GM18508 (cell line): ENCODE results near the gene CD82.

Source experiments
- ATAC-seq: cut with Tn5 transposase; IDR thresholded peaks from one replicate; pipeline ENCODE4 v1.9.1; 2021; ENCODE audit warnings: moderate number of reproducible peaks; ENCODE audit not compliant: insufficient read depth, unreplicated experiment

CD82 gene

GRCh38 chr11:44611687-44612434, 46.4 kb downstream of the CD82 start:
- ATAC-seq: no peak

- ATAC-seq: peak; percentile 27
Measured at GRCh38 chr11:44613153-44613552, 47.7 kb downstream of the CD82 start.

- ATAC-seq: no peak
Measured at GRCh38 chr11:44614281-44614775, 48.9 kb downstream of the CD82 start.

- no peak for ATAC-seq
Measured at GRCh38 chr11:44615041-44615755, 49.7 kb downstream of the CD82 start.

GRCh38 chr11:44615913-44616791, 50.7 kb downstream of the CD82 start:
- no peak for ATAC-seq

GRCh38 chr11:44617671-44618461, 52.4 kb downstream of the CD82 start:
- no peak for ATAC-seq

- no peak for ATAC-seq
Measured at GRCh38 chr11:44618561-44619425, 53.3 kb downstream of the CD82 start.

GRCh38 chr11:44620328-44620725, 54.9 kb downstream of the CD82 start:
- no peak for ATAC-seq

GRCh38 chr11:44621140-44621681, 55.7 kb downstream of the CD82 start:
- no peak for ATAC-seq

- no peak for ATAC-seq
Measured at GRCh38 chr11:44621784-44622183, 56.3 kb downstream of the CD82 start.

GRCh38 chr11:44622190-44622650, 56.8 kb downstream of the CD82 start:
- no peak for ATAC-seq

GRCh38 chr11:44622721-44623258, 57.3 kb downstream of the CD82 start:
- ATAC-seq: no peak

GRCh38 chr11:44623341-44623730, 57.9 kb downstream of the CD82 start:
- no peak for ATAC-seq

- ATAC-seq: no peak
Measured at GRCh38 chr11:44623731-44624491, 58.4 kb downstream of the CD82 start.

- ATAC-seq: no peak
Measured at GRCh38 chr11:44624761-44625221, 59.3 kb downstream of the CD82 start.

- ATAC-seq: no peak
Measured at GRCh38 chr11:44625759-44626523, 60.5 kb downstream of the CD82 start.

- no peak for ATAC-seq
Measured at GRCh38 chr11:44626645-44627044, 61.2 kb downstream of the CD82 start.
